ENCODE measurements around the gene GPR149.
A peak's percentile ranks its signal among the peaks of the same experiment; 100 is the strongest.

GPR149 gene

DNA sequence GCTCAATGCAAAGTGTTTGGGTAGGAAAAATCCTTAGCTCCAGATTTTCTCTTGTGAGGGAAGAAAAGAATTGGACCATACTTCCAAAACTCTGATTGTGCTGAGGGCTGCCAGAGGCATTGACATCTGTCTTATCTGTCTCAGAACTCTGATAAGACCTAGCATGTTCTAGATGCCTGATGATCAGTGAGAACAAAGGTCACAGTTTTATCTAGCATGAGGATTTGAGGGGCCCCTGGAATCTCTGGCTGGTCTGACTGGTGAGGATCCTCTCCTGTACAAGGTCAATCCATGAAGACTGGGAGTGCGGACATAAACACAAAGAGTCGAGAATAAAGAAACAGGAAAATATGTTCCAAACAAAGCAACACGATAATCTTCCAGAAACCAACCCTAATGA is 40.1 kb downstream of the GPR149 start:
- H3K9me3 ChIP-seq (ENCODE audit: low read length), result no peaks in the 10 kb centered on the region
- H3K4me3 ChIP-seq (ENCODE audit: low read length), result no peak overlapping the region

DNA sequence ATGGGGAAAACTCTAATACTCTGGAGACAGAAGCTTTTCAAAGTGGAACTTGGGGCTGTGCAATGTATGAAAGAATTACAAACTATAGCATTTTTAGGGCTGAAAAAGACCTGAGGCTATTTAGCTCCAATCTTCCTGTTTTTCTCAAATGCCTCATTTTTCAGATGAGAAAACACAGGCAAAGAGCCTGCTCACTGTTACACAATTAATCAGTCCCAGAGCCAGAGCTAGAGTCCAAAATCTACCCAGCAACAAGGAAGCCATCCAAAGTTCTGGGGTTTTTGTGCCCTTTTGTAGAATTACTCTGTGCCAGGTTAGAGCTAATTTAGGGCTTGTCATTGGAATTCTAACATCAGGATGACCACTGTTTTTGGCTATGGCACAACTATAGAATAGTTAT is 45.5 kb downstream of the GPR149 start:
- H3K4me3 ChIP-seq (ENCODE audit: low read length), result no peak overlapping the region
- H3K4me1 ChIP-seq (ENCODE audit: insufficient read depth, low read length), result no peaks in the 10 kb centered on the region
- H3K27me3 ChIP-seq (ENCODE audit: insufficient read depth, low read length), result no peaks in the 10 kb centered on the region
- no peaks in the 10 kb centered on the region for H3K9me3 ChIP-seq (ENCODE audit: low read length)
- H2AFZ ChIP-seq (ENCODE audit: low read depth, low read length), result no peak overlapping the region
- no peaks in the 10 kb centered on the region for H3K36me3 ChIP-seq (ENCODE audit: insufficient read depth, low read length)

More for the DNA sequence above, 40.1 kb downstream of the GPR149 start:
- Histone ChIP-seq H3K36me3 (ENCODE audit: insufficient read depth, low read length) (no peaks in the 10 kb centered on the region), H3K27me3 (ENCODE audit: insufficient read depth, low read length) (no peaks in the 10 kb centered on the region), H3K4me1 (ENCODE audit: insufficient read depth, low read length) (no peaks in the 10 kb centered on the region), H2AFZ (ENCODE audit: low read depth, low read length) (no peak overlapping the region)

DNA sequence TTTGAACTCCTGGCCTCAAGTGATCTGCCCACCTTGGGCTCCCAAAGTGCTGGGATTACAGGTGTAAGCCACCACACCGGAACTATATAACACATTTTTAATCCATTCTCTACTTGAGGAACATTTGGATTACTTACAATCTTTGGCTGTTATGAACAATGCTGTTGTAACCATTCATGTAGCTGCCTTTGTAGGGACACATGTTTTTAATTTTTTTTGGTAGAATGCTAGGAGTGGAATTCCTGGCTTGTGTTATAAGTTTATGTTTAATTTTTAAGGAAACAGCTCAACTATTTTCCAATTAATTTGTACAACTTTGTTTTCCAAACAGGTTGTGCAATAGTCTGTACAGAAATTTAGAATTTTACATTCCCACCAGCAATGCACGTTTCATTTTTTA is 51.7 kb downstream of the GPR149 start:
- Histone ChIP-seq H3K4me1 (ENCODE audit: insufficient read depth, low read length) (no peaks in the 10 kb centered on the region), H2AFZ (ENCODE audit: low read depth, low read length) (no peak overlapping the region), H3K36me3 (ENCODE audit: insufficient read depth, low read length) (no peaks in the 10 kb centered on the region), H3K27me3 (ENCODE audit: insufficient read depth, low read length) (no peaks in the 10 kb centered on the region), H3K4me3 (ENCODE audit: low read length) (no peak overlapping the region), H3K9me3 (ENCODE audit: low read length) (no peaks in the 10 kb centered on the region)

- no peaks in the 10 kb centered on the region for H3K36me3 ChIP-seq (ENCODE audit: insufficient read depth, low read length)
- H3K4me3 ChIP-seq (ENCODE audit: low read length), result no peak overlapping the region
- H3K27me3 ChIP-seq (ENCODE audit: insufficient read depth, low read length), result no peaks in the 10 kb centered on the region
- no peaks in the 10 kb centered on the region for H3K9me3 ChIP-seq (ENCODE audit: low read length)
- no peaks in the 10 kb centered on the region for H3K4me1 ChIP-seq (ENCODE audit: insufficient read depth, low read length)
- H2AFZ ChIP-seq (ENCODE audit: low read depth, low read length), result no peak overlapping the region
These were observed 62.8 kb downstream of the GPR149 start for GRCh38 chr3:154367221-154367620.

DNA sequence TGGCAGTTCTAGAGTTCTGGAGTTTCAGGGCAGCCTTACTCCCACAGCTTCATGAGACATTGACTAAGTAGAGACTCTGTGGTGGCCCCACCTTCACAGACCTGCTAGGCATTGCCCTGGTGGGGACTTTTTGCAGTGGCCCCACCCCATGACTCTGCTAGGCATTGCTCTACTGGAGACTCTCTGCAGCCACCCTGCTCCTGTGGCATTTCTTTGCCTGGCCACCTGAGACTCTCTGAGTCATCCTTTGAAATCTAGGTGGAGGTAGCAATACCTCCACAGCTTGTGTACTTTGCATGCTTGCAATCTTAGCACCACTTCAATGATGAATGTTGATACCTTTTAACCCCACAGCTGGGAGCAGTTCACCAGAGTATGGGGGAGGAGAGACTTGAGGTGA is 65.1 kb downstream of the GPR149 start:
- H3K36me3 ChIP-seq (ENCODE audit: insufficient read depth, low read length), result no peaks in the 10 kb centered on the region
- H3K9me3 ChIP-seq (ENCODE audit: low read length), result no peaks in the 10 kb centered on the region
- H3K4me3 ChIP-seq (ENCODE audit: low read length), result no peak overlapping the region
- no peaks in the 10 kb centered on the region for H3K27me3 ChIP-seq (ENCODE audit: insufficient read depth, low read length)
- no peaks in the 10 kb centered on the region for H3K4me1 ChIP-seq (ENCODE audit: insufficient read depth, low read length)
- H2AFZ ChIP-seq (ENCODE audit: low read depth, low read length), result no peak overlapping the region

DNA sequence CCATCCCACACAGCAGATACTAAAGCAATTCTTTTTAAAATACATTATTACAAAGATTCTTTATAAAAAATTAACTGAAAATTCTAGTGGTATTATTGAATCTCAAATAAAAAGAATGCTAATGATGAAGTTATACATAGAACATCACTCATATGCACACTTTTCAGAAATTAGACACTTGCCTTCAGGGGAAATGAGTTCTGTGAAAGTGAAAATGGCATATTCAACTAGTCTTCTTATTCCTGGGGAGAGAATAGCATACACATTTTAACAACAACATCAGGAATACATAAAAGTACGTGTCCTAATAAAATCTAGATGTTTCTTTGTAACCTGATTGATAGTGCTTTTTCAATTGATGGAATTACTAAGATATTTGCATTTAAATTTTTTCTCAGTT is 68.9 kb downstream of the GPR149 start:
- H2AFZ ChIP-seq (ENCODE audit: low read depth, low read length), result no peak overlapping the region
- H3K4me3 ChIP-seq (ENCODE audit: low read length), result no peak overlapping the region
- no peaks in the 10 kb centered on the region for H3K36me3 ChIP-seq (ENCODE audit: insufficient read depth, low read length)
- no peaks in the 10 kb centered on the region for H3K4me1 ChIP-seq (ENCODE audit: insufficient read depth, low read length)
- H3K27me3 ChIP-seq (ENCODE audit: insufficient read depth, low read length), result no peaks in the 10 kb centered on the region
- H3K9me3 ChIP-seq (ENCODE audit: low read length), result no peaks in the 10 kb centered on the region

DNA sequence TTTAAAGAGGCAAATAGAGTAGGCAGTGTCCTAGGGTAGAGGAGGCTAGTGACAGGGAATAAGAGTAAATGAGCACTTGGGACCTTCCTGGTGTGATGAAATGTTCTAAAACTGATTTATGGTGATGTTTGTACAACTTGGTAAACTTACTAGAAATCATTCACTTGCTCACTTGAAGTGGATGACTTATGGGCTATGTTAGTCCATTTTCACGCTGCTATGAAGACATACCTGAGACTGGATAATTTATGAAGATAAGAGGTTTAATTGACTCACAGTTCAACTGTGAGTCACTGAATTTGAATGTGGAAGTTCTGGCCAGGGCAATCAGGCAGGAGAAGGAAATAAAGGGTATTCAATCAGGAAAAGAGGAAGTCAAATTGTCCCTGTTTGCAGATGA is 74.0 kb downstream of the GPR149 start:
- Histone ChIP-seq H3K4me3 (ENCODE audit: low read length) (no peak overlapping the region), H3K9me3 (ENCODE audit: low read length) (no peaks in the 10 kb centered on the region), H3K4me1 (ENCODE audit: insufficient read depth, low read length) (no peaks in the 10 kb centered on the region), H3K27me3 (ENCODE audit: insufficient read depth, low read length) (no peaks in the 10 kb centered on the region), H2AFZ (ENCODE audit: low read depth, low read length) (no peak overlapping the region), H3K36me3 (ENCODE audit: insufficient read depth, low read length) (no peaks in the 10 kb centered on the region)

- Histone ChIP-seq H3K4me3 (ENCODE audit: low read length) (no peak overlapping the region), H3K36me3 (ENCODE audit: insufficient read depth, low read length) (no peaks in the 10 kb centered on the region), H2AFZ (ENCODE audit: low read depth, low read length) (no peak overlapping the region), H3K9me3 (ENCODE audit: low read length) (no peaks in the 10 kb centered on the region), H3K4me1 (ENCODE audit: insufficient read depth, low read length) (no peaks in the 10 kb centered on the region), H3K27me3 (ENCODE audit: insufficient read depth, low read length) (peaks cover 2% of the 10 kb centered on the region)
These were observed 80.8 kb downstream of the GPR149 start for GRCh38 chr3:154349223-154349622.

GRCh38 chr3:154345422-154346122 is 84.4 kb downstream of the GPR149 start:
- Histone ChIP-seq H3K36me3 (ENCODE audit: insufficient read depth, low read length) (no peaks in the 10 kb centered on the region), H3K9me3 (ENCODE audit: low read length) (no peaks in the 10 kb centered on the region), H3K4me3 (ENCODE audit: low read length) (no peak overlapping the region), H3K27me3 (ENCODE audit: insufficient read depth, low read length) (peaks cover 2% of the 10 kb centered on the region), H2AFZ (ENCODE audit: low read depth, low read length) (no peak overlapping the region), H3K4me1 (ENCODE audit: insufficient read depth, low read length) (no peaks in the 10 kb centered on the region)

DNA sequence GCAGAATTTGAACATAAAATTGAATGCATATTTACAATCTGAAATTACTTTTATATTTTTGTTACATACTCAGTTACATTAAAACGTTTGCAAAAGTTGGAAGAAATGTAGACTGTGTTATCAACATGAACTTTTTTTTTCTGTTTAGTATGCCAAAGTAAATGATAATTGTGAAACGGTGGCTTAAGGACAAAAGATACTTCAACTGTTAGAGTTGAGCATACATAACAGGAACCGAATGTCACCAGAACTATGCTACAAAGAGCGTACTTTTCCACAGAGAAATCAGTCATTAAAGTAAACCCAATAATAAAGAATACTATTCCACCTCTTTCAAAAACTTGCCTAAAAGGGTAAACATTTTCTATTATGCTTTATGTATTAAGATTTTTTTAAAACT is 91.4 kb downstream of the GPR149 start:
- H3K4me1 ChIP-seq (ENCODE audit: insufficient read depth, low read length), result no peaks in the 10 kb centered on the region
- no peaks in the 10 kb centered on the region for H3K36me3 ChIP-seq (ENCODE audit: insufficient read depth, low read length)
- H3K9me3 ChIP-seq (ENCODE audit: low read length), result no peaks in the 10 kb centered on the region
- no peak overlapping the region for H3K4me3 ChIP-seq (ENCODE audit: low read length)
- peaks cover 14% of the 10 kb centered on the region for H3K27me3 ChIP-seq (ENCODE audit: insufficient read depth, low read length)
- H2AFZ ChIP-seq (ENCODE audit: low read depth, low read length), result no peak overlapping the region

- H3K4me3 ChIP-seq (ENCODE audit: low read length), result no peak overlapping the region
- H2AFZ ChIP-seq (ENCODE audit: low read depth, low read length), result no peak overlapping the region
- H3K4me1 ChIP-seq (ENCODE audit: insufficient read depth, low read length), result no peaks in the 10 kb centered on the region
- H3K36me3 ChIP-seq (ENCODE audit: insufficient read depth, low read length), result no peaks in the 10 kb centered on the region
- H3K9me3 ChIP-seq (ENCODE audit: low read length), result no peaks in the 10 kb centered on the region
- peaks cover 18% of the 10 kb centered on the region for H3K27me3 ChIP-seq (ENCODE audit: insufficient read depth, low read length)
These were observed 92.0 kb downstream of the GPR149 start for GRCh38 chr3:154338008-154338407.

- no peaks in the 10 kb centered on the region for H3K9me3 ChIP-seq (ENCODE audit: low read length)
- no peaks in the 10 kb centered on the region for H3K4me1 ChIP-seq (ENCODE audit: insufficient read depth, low read length)
- no peak overlapping the region for H3K4me3 ChIP-seq (ENCODE audit: low read length)
- peaks cover 22% of the 10 kb centered on the region for H3K27me3 ChIP-seq (ENCODE audit: insufficient read depth, low read length)
- no peaks in the 10 kb centered on the region for H3K36me3 ChIP-seq (ENCODE audit: insufficient read depth, low read length)
- H2AFZ ChIP-seq (ENCODE audit: low read depth, low read length), result no peak overlapping the region
These were observed 95.0 kb downstream of the GPR149 start for GRCh38 chr3:154334973-154335420.

- Histone ChIP-seq H3K27me3 (ENCODE audit: insufficient read depth, low read length) (peaks cover 3% of the 10 kb centered on the region), H3K4me3 (ENCODE audit: low read length) (no peak overlapping the region), H3K9me3 (ENCODE audit: low read length) (no peaks in the 10 kb centered on the region), H3K36me3 (ENCODE audit: insufficient read depth, low read length) (no peaks in the 10 kb centered on the region), H2AFZ (ENCODE audit: low read depth, low read length) (no peak overlapping the region), H3K4me1 (ENCODE audit: insufficient read depth, low read length) (no peaks in the 10 kb centered on the region)
These were observed 102.1 kb downstream of the GPR149 start for GRCh38 chr3:154327871-154328270.

GRCh38 chr3:154324919-154325318 is 105.1 kb downstream of the GPR149 start:
- Histone ChIP-seq H3K4me3 (ENCODE audit: low read length) (peak overlapping the region; percentile 97), H3K27me3 (ENCODE audit: insufficient read depth, low read length) (no peaks in the 10 kb centered on the region), H2AFZ (ENCODE audit: low read depth, low read length) (peak overlapping the region; percentile 96), H3K36me3 (ENCODE audit: insufficient read depth, low read length) (peaks cover 12% of the 10 kb centered on the region), H3K4me1 (ENCODE audit: insufficient read depth, low read length) (peaks cover 5% of the 10 kb centered on the region), H3K9me3 (ENCODE audit: low read length) (peaks cover 12% of the 10 kb centered on the region)

Data from neuron (in vitro differentiated cells).